Breast epithelium (tissue), 4 donors: Measurements from ENCODE around the gene SYNE2. TPM values are rescaled to one million over a fixed set of nuclear protein-coding genes. Genes with fewer than 3 reads are reported as not detected.

ENCODE experiments used
- DNase-seq, 2 donors: peaks; one replicate each; pipeline ENCODE4 v3.0.0-alpha.2; 2019; ENCODE audit warnings: low spot score in 2 of 2
- H3K27ac ChIP-seq, 2 donors: fragments of 200-600 bp; sonication (generic) in 1 of 2; one replicate each; pipeline ENCODE4 v1.5.1; 2016 to 2019; ENCODE audit warnings: mild to moderate bottlenecking in 1 of 2
- H3K27me3 ChIP-seq, 2 donors: fragments of 200-600 bp; sonication (generic) in 1 of 2; one replicate each; pipeline versions ENCODE4 v1.5.1 to v1.6.0; 2017 to 2019; ENCODE audit warnings: control low read depth in 1 of 2, mild to moderate bottlenecking in 1 of 2
- H3K36me3 ChIP-seq: fragments of 200-600 bp; one replicate; pipeline ENCODE4 v1.5.1; 2019
- H3K4me1 ChIP-seq, 2 donors: fragments of 200-600 bp; sonication (generic); one replicate each; pipeline ENCODE4 v1.5.1; 2016 to 2019; ENCODE audit warnings: control low read depth in 1 of 2
- H3K4me3 ChIP-seq, 3 donors: fragments of 200-600 bp; sonication (generic); 1 replicate in 2 of 3; 2 replicates in 1 of 3; pipeline ENCODE4 v1.5.1; 2016 to 2019; ENCODE audit warnings: mild to moderate bottlenecking in 3 of 3, moderate library complexity in 2 of 3
- H3K9me3 ChIP-seq, 2 donors: fragments of 200-600 bp; sonication (generic) in 1 of 2; one replicate each; pipeline ENCODE4 v1.5.1; 2016 to 2019; ENCODE audit warnings: control low read depth in 1 of 2
- POLR2A ChIP-seq: fragments of 450-650 bp; IDR thresholded peaks from one replicate; pipeline ENCODE4 v1.6.1; 2016; ENCODE audit warnings: antibody characterized with exemption, mild to moderate bottlenecking, moderate library complexity
- POLR2AphosphoS5 ChIP-seq, 3 donors: sonication (generic); formaldehyde crosslinking; IDR thresholded peaks; one replicate each; pipeline ENCODE4 v1.6.1; 2017; ENCODE audit warnings: antibody characterized with exemption in 3 of 3
- intact Hi-C: fragments of 100-400 bp; cut with DNase I; formaldehyde crosslinking; loops from one replicate; pipeline ENCODE4 v1.15.1; 2023; ENCODE audit warnings: low total_unique reads
- total RNA-seq, 3 donors: library from RNA; depleted of rRNA; stranded (reverse); fragments of >200 nt; gene quantifications; one replicate each; pipeline ENCODE4 v1.1.0, GENCODE V29; 2016
- TF ChIP-seq, protein P1 (sequence below), 3 donors: fragments of 450-650 bp; IDR thresholded peaks; one replicate each; pipeline ENCODE4 v1.5.1; 2016 to 2017; ENCODE audit warnings: antibody characterized with exemption in 3 of 3, mild to moderate bottlenecking in 3 of 3, moderate library complexity in 3 of 3

SYNE2 gene
- total RNA-seq, 3 donors from 2014 or later: 81.4 to 308 (median 303) TPM

DNA sequence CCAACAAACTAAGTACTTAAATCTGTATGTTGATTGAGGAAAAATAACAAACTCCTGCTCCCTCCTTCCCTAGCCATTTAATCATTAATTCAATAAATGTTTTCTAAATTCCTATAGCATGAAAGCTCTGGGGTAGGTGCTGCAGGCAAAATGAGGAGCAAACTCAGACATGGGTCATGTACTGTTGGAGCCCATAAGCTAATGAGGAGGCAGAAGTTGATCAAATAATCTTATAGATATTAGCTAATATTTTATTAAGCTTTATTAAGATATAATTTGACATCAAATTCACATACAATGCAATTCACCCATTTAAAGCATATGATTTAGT lies 70.6 kb downstream of the SYNE2 start:
- H3K4me1 ChIP-seq: peaks cover 0 to 2% of the 10 kb centered on the region in 2 donors
- intact Hi-C loops: no loop called here
- H3K27me3 ChIP-seq: no peaks in the 10 kb centered on the region
- peak overlapping the region; percentile 75 to 79 for H3K27ac ChIP-seq
- TF ChIP-seq, protein P1, sequence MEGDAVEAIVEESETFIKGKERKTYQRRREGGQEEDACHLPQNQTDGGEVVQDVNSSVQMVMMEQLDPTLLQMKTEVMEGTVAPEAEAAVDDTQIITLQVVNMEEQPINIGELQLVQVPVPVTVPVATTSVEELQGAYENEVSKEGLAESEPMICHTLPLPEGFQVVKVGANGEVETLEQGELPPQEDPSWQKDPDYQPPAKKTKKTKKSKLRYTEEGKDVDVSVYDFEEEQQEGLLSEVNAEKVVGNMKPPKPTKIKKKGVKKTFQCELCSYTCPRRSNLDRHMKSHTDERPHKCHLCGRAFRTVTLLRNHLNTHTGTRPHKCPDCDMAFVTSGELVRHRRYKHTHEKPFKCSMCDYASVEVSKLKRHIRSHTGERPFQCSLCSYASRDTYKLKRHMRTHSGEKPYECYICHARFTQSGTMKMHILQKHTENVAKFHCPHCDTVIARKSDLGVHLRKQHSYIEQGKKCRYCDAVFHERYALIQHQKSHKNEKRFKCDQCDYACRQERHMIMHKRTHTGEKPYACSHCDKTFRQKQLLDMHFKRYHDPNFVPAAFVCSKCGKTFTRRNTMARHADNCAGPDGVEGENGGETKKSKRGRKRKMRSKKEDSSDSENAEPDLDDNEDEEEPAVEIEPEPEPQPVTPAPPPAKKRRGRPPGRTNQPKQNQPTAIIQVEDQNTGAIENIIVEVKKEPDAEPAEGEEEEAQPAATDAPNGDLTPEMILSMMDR (IDR thresholded peaks at IDR 0.05): no peak
- no peak for TF ChIP-seq POLR2A
- no peak for TF ChIP-seq POLR2AphosphoS5 (IDR thresholded peaks at IDR 0.05)
- no peak overlapping the region for H3K4me3 ChIP-seq
- no peak for DNase-seq
- no peaks in the 10 kb centered on the region for H3K36me3 ChIP-seq
- H3K9me3 ChIP-seq: no peaks in the 10 kb centered on the region

DNA sequence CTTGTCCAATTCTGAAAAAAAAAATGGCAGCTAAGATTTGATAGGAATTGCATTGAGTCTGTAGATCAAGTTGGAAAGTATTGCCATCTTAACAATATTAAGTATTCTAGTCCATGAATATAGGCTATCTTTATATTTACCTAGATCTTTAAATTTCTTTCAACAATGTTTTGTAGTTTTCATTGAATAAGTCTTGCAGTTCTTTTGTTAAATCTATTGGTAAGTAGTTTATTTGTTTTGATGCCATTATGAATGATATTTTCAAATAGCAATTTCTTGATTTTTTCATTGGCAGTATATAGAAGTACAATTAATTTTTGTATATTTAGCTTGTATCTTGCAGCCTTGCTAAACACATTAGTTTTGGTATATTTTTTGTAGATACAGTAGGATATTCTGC lies 71.6 kb downstream of the SYNE2 start:
- no peaks in the 10 kb centered on the region for H3K36me3 ChIP-seq
- H3K4me1 ChIP-seq: peaks cover 0 to 2% of the 10 kb centered on the region in 2 donors
- TF ChIP-seq, protein P1 (IDR thresholded peaks at IDR 0.05): no peak
- no peak for TF ChIP-seq POLR2AphosphoS5 (IDR thresholded peaks at IDR 0.05)
- TF ChIP-seq POLR2A: no peak
- no peaks in the 10 kb centered on the region for H3K9me3 ChIP-seq
- no peaks in the 10 kb centered on the region for H3K27me3 ChIP-seq
- intact Hi-C loops: no loop called here
- no peak overlapping the region for H3K27ac ChIP-seq
- no peak for DNase-seq
- H3K4me3 ChIP-seq: no peak overlapping the region

DNA sequence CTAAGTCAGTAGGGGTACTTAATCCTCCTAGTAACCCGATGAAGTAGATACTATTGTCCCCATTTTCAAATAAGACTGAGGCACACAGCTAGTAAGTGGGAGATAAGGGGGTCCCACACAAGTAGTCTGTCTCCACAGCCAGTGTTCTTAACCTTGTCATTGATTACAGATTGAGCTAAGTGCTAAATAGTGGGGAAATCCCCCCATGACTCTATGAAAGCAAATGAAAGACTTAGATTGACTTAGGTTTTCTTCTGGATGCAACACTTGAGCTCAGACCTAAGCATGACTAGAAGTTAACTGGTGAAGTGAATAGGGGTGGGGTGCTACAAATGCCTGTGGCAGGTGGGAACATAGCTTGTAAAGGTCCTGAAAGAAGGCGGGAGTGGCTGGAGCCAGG lies 73.8 kb downstream of the SYNE2 start:
- TF ChIP-seq POLR2A: no peak
- Histone ChIP-seq H3K27ac (no peak overlapping the region), H3K36me3 (no peaks in the 10 kb centered on the region), H3K27me3 (no peaks in the 10 kb centered on the region), H3K9me3 (no peaks in the 10 kb centered on the region), H3K4me1 (peaks cover 0 to 2% of the 10 kb centered on the region in 2 donors), H3K4me3 (no peak overlapping the region)
- no peak for DNase-seq
- intact Hi-C loops: no loop called here

DNA sequence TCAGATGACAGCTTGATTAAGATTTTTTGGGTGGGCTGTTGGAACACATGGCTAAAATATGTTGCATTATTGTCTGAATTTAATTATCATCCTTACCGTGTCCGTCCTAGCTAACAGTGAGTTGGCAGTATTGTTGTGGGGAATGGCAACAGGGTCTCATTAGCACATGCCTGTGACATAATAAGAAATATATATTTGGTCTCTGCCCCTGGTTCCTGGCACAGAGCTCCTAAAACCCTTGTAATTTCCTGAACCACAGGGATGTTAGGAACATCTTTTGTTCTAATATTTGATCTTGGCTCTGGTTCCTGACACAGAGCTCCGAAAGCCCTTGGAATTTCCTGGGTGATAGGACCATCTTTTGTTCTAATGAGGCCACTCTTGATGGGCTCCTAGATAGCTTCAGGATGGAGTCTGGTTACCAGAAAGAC lies 76.0 kb downstream of the SYNE2 start:
- H3K36me3 ChIP-seq: no peaks in the 10 kb centered on the region
- DNase-seq: no peak
- no peak overlapping the region for H3K4me3 ChIP-seq
- H3K4me1 ChIP-seq: no peaks in the 10 kb centered on the region
- no peaks in the 10 kb centered on the region for H3K9me3 ChIP-seq
- H3K27ac ChIP-seq: peak overlapping the region in 1 of 2 donors; percentile 33
- intact Hi-C loops: no loop called here
- TF ChIP-seq, protein P1 (IDR thresholded peaks at IDR 0.05): no peak
- TF ChIP-seq POLR2AphosphoS5 (IDR thresholded peaks at IDR 0.05) (no peak), POLR2A (no peak)
- H3K27me3 ChIP-seq: no peaks in the 10 kb centered on the region

DNA sequence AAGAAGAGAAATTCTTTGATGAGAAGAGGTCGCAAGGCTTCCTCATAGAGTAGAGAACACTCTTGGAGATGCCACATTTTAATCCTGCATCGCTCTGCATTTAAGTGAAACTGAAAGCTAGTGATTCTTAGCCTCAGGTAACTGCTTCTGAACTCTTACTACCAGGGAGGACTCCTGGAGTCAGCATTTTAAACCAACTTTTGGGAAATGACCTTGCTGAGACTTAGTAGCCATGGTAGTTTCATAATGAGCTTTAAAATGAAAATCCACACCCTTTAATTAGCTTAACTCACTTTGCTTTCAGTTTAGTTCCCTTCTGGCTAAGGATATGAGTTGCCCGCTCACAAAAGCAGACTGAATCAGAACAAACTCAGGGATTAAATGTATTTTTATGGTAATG lies 80.3 kb downstream of the SYNE2 start:
- H3K4me1 ChIP-seq: no peaks in the 10 kb centered on the region
- intact Hi-C loops: no loop called here
- H3K27me3 ChIP-seq: no peaks in the 10 kb centered on the region
- DNase-seq: no peak
- H3K36me3 ChIP-seq: no peaks in the 10 kb centered on the region
- TF ChIP-seq, protein P1 (IDR thresholded peaks at IDR 0.05): no peak
- no peak for TF ChIP-seq POLR2AphosphoS5 (IDR thresholded peaks at IDR 0.05)
- TF ChIP-seq POLR2A: no peak
- H3K9me3 ChIP-seq: no peaks in the 10 kb centered on the region
- peak overlapping the region in 1 of 3 donors; percentile 40 for H3K4me3 ChIP-seq
- H3K27ac ChIP-seq: peak overlapping the region; percentile 52 to 68

DNA sequence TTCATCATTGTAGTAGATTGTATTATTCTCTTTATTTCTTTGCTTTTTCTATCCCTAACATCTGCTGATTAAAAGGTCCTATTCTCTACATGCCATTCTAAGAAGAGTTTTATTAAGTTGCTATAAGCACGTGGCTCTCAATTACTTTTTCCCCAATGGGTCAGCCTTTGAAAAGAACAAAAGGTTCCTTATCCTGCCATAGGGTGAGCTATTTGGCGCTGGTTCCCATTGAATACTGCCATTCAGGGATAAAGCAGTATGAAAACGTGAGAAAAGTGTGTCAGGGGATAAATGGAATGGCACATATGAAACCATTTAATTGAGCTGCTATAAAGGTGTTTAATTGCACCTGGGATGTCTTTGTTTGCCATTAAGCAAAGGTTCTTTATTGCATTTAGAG lies 80.9 kb downstream of the SYNE2 start:
- no peak overlapping the region for H3K27ac ChIP-seq
- TF ChIP-seq POLR2AphosphoS5 (IDR thresholded peaks at IDR 0.05): no peak
- TF ChIP-seq, protein P1 (IDR thresholded peaks at IDR 0.05): no peak
- no peak for TF ChIP-seq POLR2A
- H3K27me3 ChIP-seq: no peaks in the 10 kb centered on the region
- H3K9me3 ChIP-seq: no peaks in the 10 kb centered on the region
- no peak overlapping the region for H3K4me3 ChIP-seq
- H3K4me1 ChIP-seq: no peaks in the 10 kb centered on the region
- H3K36me3 ChIP-seq: no peaks in the 10 kb centered on the region
- no peak for DNase-seq
- intact Hi-C loops: no loop called here
